Placental epithelial cell (primary cell): ENCODE measurements around the gene E2F8. TPM values are rescaled to one million over a fixed set of nuclear protein-coding genes. Genes with fewer than 3 reads are reported as not detected.

Experiments
- total RNA-seq: library from RNA; depleted of rRNA; stranded (reverse); fragments of >200 nt; gene quantifications from 2 replicates; pipeline ENCODE4 v1.2.3, GENCODE V29; 2012

Gene E2F8
- total RNA-seq, result 0.65 and 1.2 TPM in 2 replicates

DNA sequence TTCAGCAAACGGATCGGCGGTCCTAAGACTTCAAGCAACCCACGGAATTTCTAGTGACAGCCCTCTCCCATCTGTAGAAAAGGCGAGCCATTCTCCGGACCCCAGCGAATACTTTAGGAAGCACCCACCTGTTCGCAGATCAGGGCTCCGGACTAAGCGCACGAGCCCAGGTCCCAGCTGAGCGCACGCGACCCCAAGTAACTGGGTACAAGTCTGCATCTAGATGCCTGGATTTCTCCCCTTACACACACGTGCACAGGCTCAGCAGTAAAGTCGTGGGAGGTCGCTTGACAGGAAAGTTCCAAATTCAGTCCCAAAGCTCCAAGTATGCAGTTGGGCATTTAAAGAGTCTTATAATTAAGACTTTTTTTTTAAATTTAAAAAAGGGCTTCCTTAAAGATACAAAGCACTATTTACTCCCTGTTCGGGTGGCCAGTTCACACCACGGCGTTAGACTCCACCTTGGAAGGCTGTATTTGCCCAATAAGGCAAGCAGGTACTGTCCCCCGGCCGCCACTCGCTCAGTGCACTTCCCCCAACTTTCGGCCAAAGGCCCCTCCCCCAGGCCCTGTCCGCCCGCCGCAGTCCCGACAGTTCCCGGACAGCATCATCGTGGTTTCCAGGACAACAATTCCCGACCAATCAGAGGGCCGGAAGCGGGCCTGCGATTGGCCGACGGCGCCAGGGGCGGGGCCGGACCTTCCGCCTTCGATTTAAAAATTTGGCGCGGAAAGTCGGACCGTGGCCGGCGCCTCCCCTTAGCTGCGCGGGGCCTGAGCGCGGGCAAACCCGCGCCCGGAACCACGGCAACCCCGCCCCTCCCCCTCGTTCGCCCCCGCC is at the start of gene E2F8:
Gene E2F8 (minus strand): TSS at position 526 of the 840 bp plus-strand sequence. CDS start 824 bp downstream, outside the sequence.

DNA sequence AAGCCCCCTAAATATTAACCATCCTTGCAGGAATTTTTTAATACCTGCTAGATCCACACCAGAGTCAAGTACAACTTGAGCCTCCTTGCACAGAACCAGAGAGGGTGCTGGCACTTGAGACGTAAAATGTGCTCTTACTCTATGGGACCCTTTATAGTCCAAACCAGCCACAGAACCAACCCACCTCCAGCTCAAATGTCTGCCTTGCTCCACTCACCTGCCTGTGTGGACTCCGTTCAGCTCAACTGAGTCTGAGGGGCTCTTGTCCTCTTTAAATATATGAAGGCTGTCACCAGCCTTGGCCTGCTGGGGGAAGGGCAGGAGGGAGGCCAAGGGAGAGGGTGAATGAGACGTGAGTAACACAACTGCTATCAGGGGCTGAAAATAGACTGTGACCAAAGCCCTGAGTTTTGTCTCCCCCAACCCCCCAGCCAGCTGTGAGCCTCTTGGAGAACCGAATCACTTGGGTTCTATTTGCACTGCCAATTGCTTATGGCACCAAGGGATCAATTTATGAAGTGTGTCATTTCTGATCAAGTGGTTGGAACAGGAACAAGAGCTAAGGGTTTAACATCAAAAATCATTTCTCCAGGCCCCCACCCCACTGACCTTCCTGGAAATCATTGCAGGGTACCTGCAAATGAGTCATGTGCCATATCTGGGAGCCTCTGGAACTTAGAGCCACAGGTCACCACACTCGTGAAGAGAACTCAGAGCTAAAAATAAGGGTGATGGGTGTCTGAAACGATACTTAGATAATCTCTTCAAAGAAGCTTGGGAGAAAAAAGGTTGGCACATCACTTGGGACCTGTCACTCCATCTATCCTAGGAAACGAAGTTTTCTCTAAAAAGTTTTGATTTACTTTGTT is 38.8 kb downstream of the E2F8 start, which contains the start of gene CSRP3:
Gene CSRP3 (minus strand): TSS at position 247 of the 869 bp plus-strand sequence. CDS start 9,535 bp downstream, outside the sequence.

Other genes with a start within 250 kb of the E2F8 start
- gene MRGPRX2, start 180.2 kb downstream of the E2F8 start, total RNA-seq, result not detected in 2 replicates
- gene ZDHHC13, start 123.8 kb downstream of the E2F8 start, total RNA-seq, result 11.4 and 21.6 TPM in 2 replicates
- not detected in 2 replicates for gene CSRP3, start 39.0 kb downstream of the E2F8 start, total RNA-seq